Natural killer cell (primary cell): Measurements from ENCODE around the gene CDH13. TPM values are rescaled to one million over a fixed set of nuclear protein-coding genes. Genes with fewer than 3 reads are reported as not detected.

Experiments
- ATAC-seq, 3 donors: fragments of 150-1000 bp in 2 of 3; fragments of 200-7000 bp in 1 of 3; cut with Tn5 transposase; 1 replicate in 1 of 3; 2 replicates in 2 of 3; pipeline ENCODE4 v1.10.0; 2021; ENCODE audit warnings: mild to moderate bottlenecking in 2 of 3, moderate library complexity in 2 of 3
- DNase-seq, 2 donors: peaks; one replicate each; pipeline versions ENCODE4 v3.0.0 to v3.0.0-alpha.2; 2013 to 2021; ENCODE audit warnings: mixed read lengths in 1 of 2
- H3K27ac ChIP-seq: one replicate; pipeline ENCODE4 v1.5.1; 2013; ENCODE audit warnings: mild to moderate bottlenecking, low read length
- H3K27me3 ChIP-seq: one replicate; pipeline ENCODE4 v1.6.1; 2013; ENCODE audit warnings: low read length; ENCODE audit not compliant: control insufficient read depth, insufficient read depth
- H3K36me3 ChIP-seq: one replicate; pipeline ENCODE4 v1.6.1; 2013; ENCODE audit warnings: low read length; ENCODE audit not compliant: control insufficient read depth, insufficient read depth
- H3K4me1 ChIP-seq: one replicate; pipeline ENCODE4 v1.6.1; 2013; ENCODE audit warnings: low read length; ENCODE audit not compliant: control insufficient read depth, insufficient read depth
- H3K4me3 ChIP-seq: one replicate; pipeline ENCODE4 v1.5.1; 2013; ENCODE audit warnings: low read length
- H3K9me3 ChIP-seq: one replicate; pipeline ENCODE4 v1.6.1; 2013; ENCODE audit warnings: low read length; ENCODE audit not compliant: control insufficient read depth, insufficient read depth
- H3K27ac Mint-ChIP-seq, 2 donors: one replicate each; pipeline ENCODE4 v1.8.0; 2022; ENCODE audit warnings: mild to moderate bottlenecking in 2 of 2, mixed read lengths in 2 of 2, moderate library complexity in 1 of 2
- H3K27me3 Mint-ChIP-seq, 2 donors: one replicate each; pipeline ENCODE4 v1.8.0; 2022; ENCODE audit warnings: low read depth in 2 of 2, mixed read lengths in 2 of 2
- H3K36me3 Mint-ChIP-seq: one replicate; pipeline ENCODE4 v1.8.0; 2022; ENCODE audit warnings: mixed read lengths
- H3K4me1 Mint-ChIP-seq, 2 donors: one replicate each; pipeline ENCODE4 v1.8.0; 2022; ENCODE audit warnings: mixed read lengths in 2 of 2
- H3K4me3 Mint-ChIP-seq: one replicate; pipeline ENCODE4 v1.8.0; 2022; ENCODE audit warnings: mild to moderate bottlenecking, moderate library complexity, mixed read lengths
- H3K9me3 Mint-ChIP-seq, 2 donors: one replicate each; pipeline ENCODE4 v1.8.0; 2022; ENCODE audit warnings: mixed read lengths in 2 of 2
- WGBS: methylation state at CpG from one replicate; pipeline ENCODE4 v1.1.7; 2013; ENCODE audit warnings: missing lambda C conversion rate; ENCODE audit not compliant: insufficient coverage; 5-methylcytosine and 5-hydroxymethylcytosine counted together
- intact Hi-C: fragments of 100-400 bp; cut with micrococcal nuclease; formaldehyde crosslinking; loops from one replicate; pipeline ENCODE4 v1.14.2; 2022
- total RNA-seq, 4 donors: library from RNA; stranded (reverse); fragments of 120-200 nt in 1 of 4; gene quantifications; one replicate each; pipeline versions ENCODE4 v1.2.3 to v1.2.4, GENCODE V29; 2013 to 2022
- TF ChIP-seq, protein P1 (sequence below): fragments of 200-600 bp; IDR thresholded peaks from one replicate; pipeline ENCODE4 v1.8.0; 2022; ENCODE audit warnings: antibody characterized with exemption

The CDH13 gene
- total RNA-seq, 3 donors from 2014 or later (not counting 1 experiment from before 2014, with no cell fraction given): not detected

DNA sequence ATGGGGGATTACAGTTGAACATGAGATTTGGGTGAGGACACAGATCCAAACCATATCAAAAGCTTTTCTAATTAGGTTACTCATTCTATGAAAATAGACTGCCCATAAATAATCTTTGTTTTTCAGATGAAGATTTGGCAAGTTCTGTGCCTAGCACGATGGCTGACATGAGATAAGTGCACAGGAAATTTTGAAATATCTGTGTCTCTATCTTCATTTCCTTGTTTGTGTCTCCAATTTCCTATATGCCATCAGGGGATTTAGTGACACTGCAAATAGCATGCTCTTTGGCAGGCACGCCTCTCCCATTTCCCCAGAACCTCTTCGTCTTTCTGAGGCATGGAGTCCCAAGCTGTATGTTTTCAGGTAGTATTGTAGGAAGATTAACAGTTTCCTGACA lies 544.6 kb downstream of the CDH13 start:
- Mint-ChIP-seq H3K4me3 (no peak overlapping the region), H3K9me3 (no peaks in the 10 kb centered on the region), H3K36me3 (no peaks in the 10 kb centered on the region), H3K27ac (no peak overlapping the region), H3K4me1 (no peaks in the 10 kb centered on the region), H3K27me3 (peaks cover 8 to 12% of the 10 kb centered on the region in 2 donors)
- no peak for DNase-seq
- ATAC-seq: no peak
- Histone ChIP-seq H3K27me3 (no peaks in the 10 kb centered on the region), H3K27ac (no peak overlapping the region), H3K36me3 (no peaks in the 10 kb centered on the region), H3K4me3 (no peak overlapping the region), H3K9me3 (no peaks in the 10 kb centered on the region), H3K4me1 (no peaks in the 10 kb centered on the region)
- TF ChIP-seq, protein P1, sequence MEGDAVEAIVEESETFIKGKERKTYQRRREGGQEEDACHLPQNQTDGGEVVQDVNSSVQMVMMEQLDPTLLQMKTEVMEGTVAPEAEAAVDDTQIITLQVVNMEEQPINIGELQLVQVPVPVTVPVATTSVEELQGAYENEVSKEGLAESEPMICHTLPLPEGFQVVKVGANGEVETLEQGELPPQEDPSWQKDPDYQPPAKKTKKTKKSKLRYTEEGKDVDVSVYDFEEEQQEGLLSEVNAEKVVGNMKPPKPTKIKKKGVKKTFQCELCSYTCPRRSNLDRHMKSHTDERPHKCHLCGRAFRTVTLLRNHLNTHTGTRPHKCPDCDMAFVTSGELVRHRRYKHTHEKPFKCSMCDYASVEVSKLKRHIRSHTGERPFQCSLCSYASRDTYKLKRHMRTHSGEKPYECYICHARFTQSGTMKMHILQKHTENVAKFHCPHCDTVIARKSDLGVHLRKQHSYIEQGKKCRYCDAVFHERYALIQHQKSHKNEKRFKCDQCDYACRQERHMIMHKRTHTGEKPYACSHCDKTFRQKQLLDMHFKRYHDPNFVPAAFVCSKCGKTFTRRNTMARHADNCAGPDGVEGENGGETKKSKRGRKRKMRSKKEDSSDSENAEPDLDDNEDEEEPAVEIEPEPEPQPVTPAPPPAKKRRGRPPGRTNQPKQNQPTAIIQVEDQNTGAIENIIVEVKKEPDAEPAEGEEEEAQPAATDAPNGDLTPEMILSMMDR: no peak
- intact Hi-C loops: no loop called here
- WGBS: 20% methylated on average over 3 of the region's 3 CpGs

DNA sequence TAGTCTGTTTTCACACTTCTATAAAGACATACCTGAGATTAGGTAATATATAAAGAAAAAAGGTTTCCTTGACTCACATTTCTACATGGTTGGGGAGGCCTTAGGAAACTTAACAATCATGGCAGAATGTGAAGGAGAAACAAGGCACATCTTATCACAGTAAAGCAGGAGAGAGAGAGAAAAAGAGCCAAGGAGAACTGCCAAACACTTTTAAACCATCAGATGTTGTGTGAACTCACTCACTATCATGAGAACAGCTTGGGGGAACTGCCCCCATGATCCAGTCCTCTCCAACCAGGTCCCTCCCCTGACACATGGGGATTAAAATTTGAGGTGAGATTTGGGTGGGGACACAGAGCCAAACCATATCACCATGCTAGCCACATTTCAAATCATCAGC lies 547.9 kb downstream of the CDH13 start:
- H3K27me3 ChIP-seq: no peaks in the 10 kb centered on the region
- no peak for ATAC-seq
- intact Hi-C loops: no loop called here
- H3K9me3 ChIP-seq: no peaks in the 10 kb centered on the region
- Mint-ChIP-seq H3K36me3 (no peaks in the 10 kb centered on the region), H3K9me3 (no peaks in the 10 kb centered on the region), H3K4me1 (no peaks in the 10 kb centered on the region), H3K27me3 (peaks cover 8% of the 10 kb centered on the region in 2 donors), H3K27ac (no peak overlapping the region), H3K4me3 (no peak overlapping the region)
- TF ChIP-seq, protein P1: no peak
- no peaks in the 10 kb centered on the region for H3K4me1 ChIP-seq
- H3K27ac ChIP-seq: no peak overlapping the region
- H3K36me3 ChIP-seq: no peaks in the 10 kb centered on the region
- no peak for DNase-seq
- no peak overlapping the region for H3K4me3 ChIP-seq

DNA sequence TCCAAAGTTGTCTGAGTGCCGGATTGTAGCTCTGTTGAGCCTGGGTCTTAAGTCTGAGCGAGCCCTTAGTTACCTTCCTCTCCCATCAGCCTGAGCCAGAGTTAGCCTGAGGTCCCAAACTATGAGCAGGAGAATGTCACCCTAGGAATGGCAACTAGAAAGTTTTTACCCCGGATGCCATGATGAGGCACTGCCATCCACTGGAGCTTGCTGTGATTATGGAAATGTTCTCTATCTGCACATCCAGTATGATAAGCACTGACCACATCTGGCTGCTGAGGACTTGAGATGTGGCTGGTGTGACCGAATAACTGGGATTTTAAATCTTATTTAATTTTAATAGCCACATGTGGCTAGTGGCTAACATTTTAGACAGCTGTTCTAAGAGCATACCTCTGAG lies 550.0 kb downstream of the CDH13 start:
- no peaks in the 10 kb centered on the region for H3K4me1 ChIP-seq
- DNase-seq: no peak
- TF ChIP-seq, protein P1: no peak
- Mint-ChIP-seq H3K27me3 (peaks cover 17 to 18% of the 10 kb centered on the region in 2 donors), H3K4me3 (no peak overlapping the region), H3K36me3 (no peaks in the 10 kb centered on the region), H3K4me1 (no peaks in the 10 kb centered on the region), H3K9me3 (no peaks in the 10 kb centered on the region), H3K27ac (no peak overlapping the region)
- H3K27me3 ChIP-seq: no peaks in the 10 kb centered on the region
- no peaks in the 10 kb centered on the region for H3K36me3 ChIP-seq
- WGBS: 94% methylated on average over 4 of the region's 4 CpGs
- no peak overlapping the region for H3K27ac ChIP-seq
- intact Hi-C loops: no loop called here
- no peaks in the 10 kb centered on the region for H3K9me3 ChIP-seq
- H3K4me3 ChIP-seq: no peak overlapping the region
- no peak for ATAC-seq

DNA sequence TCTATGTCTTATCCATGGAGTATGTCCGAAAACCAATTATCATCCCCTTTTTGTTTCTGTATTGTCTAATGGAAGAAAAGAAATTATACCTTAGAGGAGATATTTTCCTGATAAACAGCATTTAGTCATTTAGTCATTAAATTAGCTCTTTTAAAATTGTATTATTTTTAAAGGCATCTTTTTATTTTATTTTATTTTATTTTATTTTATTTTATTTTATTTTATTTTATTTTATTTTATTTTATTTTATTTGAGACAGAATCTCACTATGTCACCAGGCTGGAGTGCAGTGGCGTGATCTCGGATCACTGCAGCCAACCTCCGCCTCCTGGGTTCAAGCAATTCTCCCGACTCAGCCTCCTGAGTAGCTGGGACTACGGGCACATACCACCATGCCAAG lies 559.1 kb downstream of the CDH13 start:
- peaks cover 16 to 21% of the 10 kb centered on the region in 2 donors for H3K27me3 Mint-ChIP-seq

More for the DNA sequence above, 559.1 kb downstream of the CDH13 start:
- Mint-ChIP-seq H3K36me3 (no peaks in the 10 kb centered on the region), H3K9me3 (no peaks in the 10 kb centered on the region), H3K4me1 (no peaks in the 10 kb centered on the region), H3K27ac (no peak overlapping the region), H3K4me3 (no peak overlapping the region)
- H3K4me3 ChIP-seq: no peak overlapping the region
- no peaks in the 10 kb centered on the region for H3K9me3 ChIP-seq
- no peak for DNase-seq
- H3K27ac ChIP-seq: no peak overlapping the region
- ATAC-seq: no peak
- H3K27me3 ChIP-seq: peaks cover 3% of the 10 kb centered on the region
- H3K36me3 ChIP-seq: no peaks in the 10 kb centered on the region
- intact Hi-C loops: no loop called here
- TF ChIP-seq, protein P1: no peak
- 95% methylated on average over 5 of the region's 6 CpGs for WGBS
- H3K4me1 ChIP-seq: no peaks in the 10 kb centered on the region
